SK-N-SH (cell line): ENCODE data around the gene MEX3A. TPM values are rescaled to one million over a fixed set of nuclear protein-coding genes. Genes with fewer than 3 reads are reported as not detected.

Source experiments
- CTCF ChIA-PET: fragments of 300-600, 350-600 bp; formaldehyde crosslinking; extraction: SDS; loops from one replicate; lab custom pipeline; 2021; lab: Yijun Ruan, JAX
- POLR2A ChIA-PET: fragments of 350-600 bp; sonication (Branson Sonifier 250); formaldehyde crosslinking; extraction: SDS; loops from one replicate; lab custom pipeline; 2020; ENCODE audit warnings: antibody characterized with exemption, inconsistent platforms; lab: Yijun Ruan, JAX
- DNase-seq: peaks from one replicate; pipeline ENCODE4 v3.0.0; 2012
- H2AFZ ChIP-seq: fragments of 200-600 bp; sonication (generic); 2 replicates; pipeline ENCODE4 v1.8.1; 2016; ENCODE audit warnings: antibody characterized with exemption, mild to moderate bottlenecking, low read depth
- H3F3A ChIP-seq: fragments of 200-600 bp; sonication (generic); replicated peaks from 2 replicates; pipeline ENCODE3; 2016; ENCODE audit warnings: antibody characterized with exemption, mild to moderate bottlenecking; ENCODE audit not compliant: insufficient read depth
- H3K27ac ChIP-seq, 2 experiments: fragments of 200-500 bp in 1 of 2; fragments of 200-600 bp in 1 of 2; sonication (Bioruptor generic) in 1 of 2; sonication (generic), shearing (Covaris generic) in 1 of 2; 2 replicates each; pipeline versions ENCODE4 v1.5.1 to v1.6.1; 2014 to 2016; ENCODE audit warnings: low read depth in 2 of 2, inconsistent platforms in 1 of 2, low read length in 1 of 2, mild to moderate bottlenecking in 1 of 2, mixed read lengths in 1 of 2
- H3K27me3 ChIP-seq: fragments of 200-600 bp; sonication (generic), shearing (Covaris generic); 2 replicates; pipeline ENCODE4 v1.6.1; 2016; ENCODE audit warnings: mixed run types; ENCODE audit not compliant: insufficient read depth
- H3K36me3 ChIP-seq, 2 experiments: fragments of 200-500 bp in 1 of 2; fragments of 200-600 bp in 1 of 2; sonication (Bioruptor generic) in 1 of 2; sonication (generic) in 1 of 2; replicated peaks in 1 of 2; 2 replicates each; pipeline versions ENCODE3 to v1.5.1; 2014 to 2016; ENCODE audit warnings: low read length in 1 of 2, mild to moderate bottlenecking in 1 of 2; ENCODE audit not compliant: insufficient read depth in 2 of 2, control insufficient read depth in 1 of 2
- H3K4me1 ChIP-seq, 2 experiments: fragments of 200-500 bp in 1 of 2; fragments of 200-600 bp in 1 of 2; sonication (Bioruptor generic) in 1 of 2; sonication (generic), shearing (Covaris generic) in 1 of 2; 2 replicates each; pipeline versions ENCODE4 v1.5.1 to v1.6.1; 2014 to 2016; ENCODE audit warnings: low read depth in 1 of 2, low read length in 1 of 2, mixed run types in 1 of 2; ENCODE audit not compliant: insufficient read depth in 2 of 2, control insufficient read depth in 1 of 2
- H3K4me2 ChIP-seq: fragments of 200-600 bp; sonication (generic), shearing (Covaris generic); 2 replicates; pipeline ENCODE4 v1.6.1; 2017; ENCODE audit warnings: mixed run types
- H3K4me3 ChIP-seq, 2 experiments: fragments of 200-500 bp in 1 of 2; fragments of 200-600 bp in 1 of 2; sonication (Bioruptor generic) in 1 of 2; sonication (generic), shearing (Covaris generic) in 1 of 2; 2 replicates each; pipeline versions ENCODE4 v1.5.1 to v1.8.1; 2014 to 2016; ENCODE audit warnings: low read depth in 2 of 2, inconsistent platforms in 1 of 2, low read length in 1 of 2, mild to moderate bottlenecking in 1 of 2, mixed read lengths in 1 of 2, moderate library complexity in 1 of 2
- H3K79me2 ChIP-seq: fragments of 200-600 bp; sonication (generic); 2 replicates; pipeline ENCODE4 v1.8.1; 2017; ENCODE audit warnings: mild to moderate bottlenecking; ENCODE audit not compliant: insufficient read depth
- H3K9ac ChIP-seq: fragments of 200-600 bp; sonication (generic); 2 replicates; pipeline ENCODE4 v1.6.1; 2017; ENCODE audit warnings: mixed run types
- H3K9me2 ChIP-seq: fragments of 200-600 bp; sonication (generic); 2 replicates; pipeline ENCODE4 v1.6.1; 2017; ENCODE audit warnings: mixed run types
- H3K9me3 ChIP-seq: fragments of 200-600 bp; sonication (generic); 2 replicates; pipeline ENCODE4 v1.6.1; 2017; ENCODE audit warnings: mixed run types, mild to moderate bottlenecking, moderate library complexity
- H4K20me1 ChIP-seq: fragments of 200-600 bp; sonication (generic); 2 replicates; pipeline ENCODE4 v1.6.1; 2017; ENCODE audit warnings: mild to moderate bottlenecking, mixed run types; ENCODE audit not compliant: insufficient read depth
- CHD2 ChIP-seq: fragments of 150-350 bp; IDR thresholded peaks from 2 replicates; pipeline ENCODE4 v1.6.1; 2018; ENCODE audit warnings: low read length; ENCODE audit not compliant: partially characterized antibody
- ELF1 ChIP-seq: IDR thresholded peaks from 2 replicates; pipeline ENCODE4 v1.4.0; 2012
- FOXM1 ChIP-seq: IDR thresholded peaks from 2 replicates; pipeline ENCODE4 v1.4.0; 2012; ENCODE audit warnings: low read depth, mild to moderate bottlenecking
- GABPA ChIP-seq: IDR thresholded peaks from 2 replicates; pipeline ENCODE4 v1.4.0; 2012; ENCODE audit warnings: low read depth, mild to moderate bottlenecking
- GATA2 ChIP-seq: sonication (generic); formaldehyde crosslinking; IDR thresholded peaks from 2 replicates; pipeline ENCODE4 v1.5.0; 2020; ENCODE audit warnings: mild to moderate bottlenecking, missing genetic modification reagents
- MEF2A ChIP-seq: IDR thresholded peaks from 2 replicates; pipeline ENCODE4 v1.4.0; 2012; ENCODE audit warnings: low read depth, borderline replicate concordance
- NFIC ChIP-seq: IDR thresholded peaks from 2 replicates; pipeline ENCODE4 v1.4.0; 2012; ENCODE audit warnings: borderline replicate concordance
- NRF1 ChIP-seq: IDR thresholded peaks from 2 replicates; pipeline ENCODE4 v1.6.1; 2012; ENCODE audit warnings: low read depth, mild to moderate bottlenecking, low read length
- POLR2AphosphoS5 ChIP-seq: IDR thresholded peaks from 2 replicates; pipeline ENCODE4 v1.6.1; 2012; ENCODE audit warnings: low read depth, low read length
- RAD21 ChIP-seq: IDR thresholded peaks from 2 replicates; pipeline ENCODE4 v1.6.1; 2012; ENCODE audit warnings: mild to moderate bottlenecking, low read length
- RCOR1 ChIP-seq: fragments of 150-350 bp; IDR thresholded peaks from 2 replicates; pipeline ENCODE4 v1.6.1; 2017; ENCODE audit warnings: antibody characterized with exemption, low read length
- RFX5 ChIP-seq: IDR thresholded peaks from 2 replicates; pipeline ENCODE4 v1.6.1; 2012; ENCODE audit warnings: mild to moderate bottlenecking, improper control_type of control experiment, low read length
- TAF1 ChIP-seq: IDR thresholded peaks from 2 replicates; pipeline ENCODE4 v1.6.1; 2012; ENCODE audit warnings: low read depth, mild to moderate bottlenecking, low read length, moderate library complexity, borderline replicate concordance
- YY1 ChIP-seq: IDR thresholded peaks from 2 replicates; pipeline ENCODE4 v1.4.0; 2012; ENCODE audit warnings: low read depth, mild to moderate bottlenecking
- WGBS: methylation state at CpG from one replicate; pipeline ENCODE4 v1.1.6; 2017; ENCODE audit warnings: low lambda C conversion rate; 5-methylcytosine and 5-hydroxymethylcytosine counted together
- polyA plus RNA-seq, 3 experiments: library from polyadenylated mRNA; depleted of rRNA; stranded (reverse); fragments of >200 nt; gene quantifications; 2 replicates each; pipeline ENCODE4 v1.2.3, GENCODE V29; 2012
- TF ChIP-seq, protein P1 (sequence below): IDR thresholded peaks from 2 replicates; pipeline ENCODE4 v1.4.0; 2012; ENCODE audit warnings: low read depth, borderline replicate concordance
- TF ChIP-seq, protein P2 (sequence below): IDR thresholded peaks from 2 replicates; pipeline ENCODE4 v1.6.1; 2012; ENCODE audit warnings: mild to moderate bottlenecking, low read depth, low read length, moderate library complexity
- TF ChIP-seq, protein P3 (sequence below): IDR thresholded peaks from 2 replicates; pipeline ENCODE4; 2012
- TF ChIP-seq, protein P4 (sequence below): fragments of 150-350 bp; IDR thresholded peaks from 2 replicates; pipeline ENCODE4 v1.6.1; 2017; ENCODE audit warnings: antibody characterized with exemption, low read length, low read depth, borderline replicate concordance
- TF ChIP-seq, protein P5 (sequence below): IDR thresholded peaks from 2 replicates; pipeline ENCODE4 v1.4.0; 2012; ENCODE audit warnings: low read depth

Gene MEX3A
- polyA plus RNA-seq, 1 of the 3 experiments (the other 2 are of a cell fraction): 16.2 TPM

DNA sequence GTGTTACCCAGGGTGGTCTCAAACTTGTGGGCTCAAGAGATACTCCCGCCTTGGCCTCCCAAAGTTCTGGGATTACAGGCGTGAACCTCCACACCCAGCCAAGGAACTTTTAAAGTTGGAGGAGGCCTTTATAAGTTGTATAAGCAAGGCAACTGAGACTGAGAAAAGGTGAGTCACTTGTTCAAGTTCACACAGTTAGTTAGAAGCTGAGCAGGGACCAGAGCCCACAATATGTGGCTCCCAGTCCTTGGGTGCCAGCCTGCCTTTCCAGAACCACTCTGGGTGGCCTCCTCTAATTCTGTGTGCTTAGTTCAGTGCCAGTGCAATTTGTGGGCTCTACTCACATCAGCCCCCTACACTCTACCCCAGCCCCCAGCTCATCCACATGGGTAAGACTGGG is 17.6 kb downstream of the MEX3A start:
- H3K4me1 ChIP-seq: peaks cover 1 to 8% of the 10 kb centered on the region in 2 experiments; a peak in 2 of 4 replicates
- no peak for DNase-seq
- ChIA-PET POLR2A (no interaction called here), CTCF (interaction anchor here (1.0 to 5.0 kb wide), 6 partner anchors 11 to 126 kb away, joined by 3 to 45 read pairs (median 7); no protein-coding TSS in a partner anchor)
- no peak overlapping the region for H3K9ac ChIP-seq
- no peaks in the 10 kb centered on the region for H3K36me3 ChIP-seq
- H3K9me3 ChIP-seq: no peaks in the 10 kb centered on the region
- no peaks in the 10 kb centered on the region for H3K9me2 ChIP-seq
- no peak overlapping the region for H3K4me3 ChIP-seq
- H3K27ac ChIP-seq: no peak overlapping the region
- no peaks in the 10 kb centered on the region for H3K79me2 ChIP-seq
- TF ChIP-seq MEF2A: no peak
- no peak for TF ChIP-seq FOXM1
- TF ChIP-seq, protein P1, sequence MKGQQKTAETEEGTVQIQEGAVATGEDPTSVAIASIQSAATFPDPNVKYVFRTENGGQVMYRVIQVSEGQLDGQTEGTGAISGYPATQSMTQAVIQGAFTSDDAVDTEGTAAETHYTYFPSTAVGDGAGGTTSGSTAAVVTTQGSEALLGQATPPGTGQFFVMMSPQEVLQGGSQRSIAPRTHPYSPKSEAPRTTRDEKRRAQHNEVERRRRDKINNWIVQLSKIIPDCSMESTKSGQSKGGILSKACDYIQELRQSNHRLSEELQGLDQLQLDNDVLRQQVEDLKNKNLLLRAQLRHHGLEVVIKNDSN: no peak
- no peak for TF ChIP-seq CHD2
- TF ChIP-seq GABPA: no peak
- TF ChIP-seq NFIC: no peak
- no peak for TF ChIP-seq POLR2AphosphoS5
- TF ChIP-seq GATA2: no peak
- no peak for TF ChIP-seq ELF1
- TF ChIP-seq, protein P2, sequence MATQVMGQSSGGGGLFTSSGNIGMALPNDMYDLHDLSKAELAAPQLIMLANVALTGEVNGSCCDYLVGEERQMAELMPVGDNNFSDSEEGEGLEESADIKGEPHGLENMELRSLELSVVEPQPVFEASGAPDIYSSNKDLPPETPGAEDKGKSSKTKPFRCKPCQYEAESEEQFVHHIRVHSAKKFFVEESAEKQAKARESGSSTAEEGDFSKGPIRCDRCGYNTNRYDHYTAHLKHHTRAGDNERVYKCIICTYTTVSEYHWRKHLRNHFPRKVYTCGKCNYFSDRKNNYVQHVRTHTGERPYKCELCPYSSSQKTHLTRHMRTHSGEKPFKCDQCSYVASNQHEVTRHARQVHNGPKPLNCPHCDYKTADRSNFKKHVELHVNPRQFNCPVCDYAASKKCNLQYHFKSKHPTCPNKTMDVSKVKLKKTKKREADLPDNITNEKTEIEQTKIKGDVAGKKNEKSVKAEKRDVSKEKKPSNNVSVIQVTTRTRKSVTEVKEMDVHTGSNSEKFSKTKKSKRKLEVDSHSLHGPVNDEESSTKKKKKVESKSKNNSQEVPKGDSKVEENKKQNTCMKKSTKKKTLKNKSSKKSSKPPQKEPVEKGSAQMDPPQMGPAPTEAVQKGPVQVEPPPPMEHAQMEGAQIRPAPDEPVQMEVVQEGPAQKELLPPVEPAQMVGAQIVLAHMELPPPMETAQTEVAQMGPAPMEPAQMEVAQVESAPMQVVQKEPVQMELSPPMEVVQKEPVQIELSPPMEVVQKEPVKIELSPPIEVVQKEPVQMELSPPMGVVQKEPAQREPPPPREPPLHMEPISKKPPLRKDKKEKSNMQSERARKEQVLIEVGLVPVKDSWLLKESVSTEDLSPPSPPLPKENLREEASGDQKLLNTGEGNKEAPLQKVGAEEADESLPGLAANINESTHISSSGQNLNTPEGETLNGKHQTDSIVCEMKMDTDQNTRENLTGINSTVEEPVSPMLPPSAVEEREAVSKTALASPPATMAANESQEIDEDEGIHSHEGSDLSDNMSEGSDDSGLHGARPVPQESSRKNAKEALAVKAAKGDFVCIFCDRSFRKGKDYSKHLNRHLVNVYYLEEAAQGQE: no peak
- 100% methylated on average over 2 of the region's 2 CpGs for WGBS
- no peak overlapping the region for H2AFZ ChIP-seq
- peaks cover 13% of the 10 kb centered on the region for H3F3A ChIP-seq
- no peaks in the 10 kb centered on the region for H3K27me3 ChIP-seq
- H3K4me2 ChIP-seq: no peak overlapping the region
- no peaks in the 10 kb centered on the region for H4K20me1 ChIP-seq

DNA sequence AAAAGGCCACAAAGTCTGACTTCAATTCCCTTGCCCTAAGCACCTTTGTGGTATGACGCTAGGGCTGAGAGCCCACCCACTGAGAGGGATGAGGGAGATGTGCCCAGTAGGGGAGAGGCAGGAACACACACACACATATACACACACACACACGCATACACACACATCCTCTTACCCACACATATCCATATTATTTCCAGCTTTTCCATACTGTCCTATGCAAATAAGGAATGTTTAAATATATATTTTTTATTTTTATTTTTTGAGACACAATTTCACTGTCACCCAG is 18.3 kb downstream of the MEX3A start:
- Histone ChIP-seq H3K4me2 (no peak overlapping the region), H3K27me3 (no peaks in the 10 kb centered on the region), H3F3A (peaks cover 9% of the 10 kb centered on the region), H3K27ac (no peak overlapping the region), H3K79me2 (no peaks in the 10 kb centered on the region), H2AFZ (no peak overlapping the region), H3K9me2 (no peaks in the 10 kb centered on the region), H3K9ac (no peak overlapping the region), H3K36me3 (no peaks in the 10 kb centered on the region), H3K9me3 (no peaks in the 10 kb centered on the region), H4K20me1 (no peaks in the 10 kb centered on the region), H3K4me1 (peaks cover 0 to 8% of the 10 kb centered on the region in 2 experiments; a peak in 1 of 4 replicates), H3K4me3 (no peak overlapping the region)
- ChIA-PET CTCF (interaction anchor here (1.2 to 5.0 kb wide), 3 partner anchors 39 to 124 kb away, joined by 3 to 45 read pairs (median 4); no protein-coding TSS in a partner anchor), POLR2A (no interaction called here)
- 82% methylated on average over 2 of the region's 2 CpGs for WGBS
- no peak for DNase-seq
- no peak for TF ChIP-seq POLR2AphosphoS5
- TF ChIP-seq, protein P1: no peak
- TF ChIP-seq, protein P3, sequence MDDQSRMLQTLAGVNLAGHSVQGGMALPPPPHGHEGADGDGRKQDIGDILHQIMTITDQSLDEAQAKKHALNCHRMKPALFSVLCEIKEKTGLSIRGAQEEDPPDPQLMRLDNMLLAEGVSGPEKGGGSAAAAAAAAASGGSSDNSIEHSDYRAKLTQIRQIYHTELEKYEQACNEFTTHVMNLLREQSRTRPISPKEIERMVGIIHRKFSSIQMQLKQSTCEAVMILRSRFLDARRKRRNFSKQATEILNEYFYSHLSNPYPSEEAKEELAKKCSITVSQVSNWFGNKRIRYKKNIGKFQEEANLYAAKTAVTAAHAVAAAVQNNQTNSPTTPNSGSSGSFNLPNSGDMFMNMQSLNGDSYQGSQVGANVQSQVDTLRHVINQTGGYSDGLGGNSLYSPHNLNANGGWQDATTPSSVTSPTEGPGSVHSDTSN: no peak
- no peak for TF ChIP-seq GATA2
- no peak for TF ChIP-seq RCOR1
- no peak for TF ChIP-seq RFX5
- no peak for TF ChIP-seq TAF1
- TF ChIP-seq, protein P4, sequence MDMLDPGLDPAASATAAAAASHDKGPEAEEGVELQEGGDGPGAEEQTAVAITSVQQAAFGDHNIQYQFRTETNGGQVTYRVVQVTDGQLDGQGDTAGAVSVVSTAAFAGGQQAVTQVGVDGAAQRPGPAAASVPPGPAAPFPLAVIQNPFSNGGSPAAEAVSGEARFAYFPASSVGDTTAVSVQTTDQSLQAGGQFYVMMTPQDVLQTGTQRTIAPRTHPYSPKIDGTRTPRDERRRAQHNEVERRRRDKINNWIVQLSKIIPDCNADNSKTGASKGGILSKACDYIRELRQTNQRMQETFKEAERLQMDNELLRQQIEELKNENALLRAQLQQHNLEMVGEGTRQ: no peak
- no peak for TF ChIP-seq RAD21
- TF ChIP-seq NRF1: no peak
- TF ChIP-seq, protein P5, sequence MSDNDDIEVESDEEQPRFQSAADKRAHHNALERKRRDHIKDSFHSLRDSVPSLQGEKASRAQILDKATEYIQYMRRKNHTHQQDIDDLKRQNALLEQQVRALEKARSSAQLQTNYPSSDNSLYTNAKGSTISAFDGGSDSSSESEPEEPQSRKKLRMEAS: no peak
- no peak for TF ChIP-seq YY1
